Measurements from ENCODE around the gene MISP. TPM values are rescaled to one million over a fixed set of nuclear protein-coding genes. Genes with fewer than 3 reads are reported as not detected.

The MISP gene
- total and polyA plus RNA-seq, 9 of the 15 experiments (the other 6 are each of a cell fraction or from before 2014, with no cell fraction given): 0.04 to 0.29 (median 0.05) TPM; not detected in 5

GRCh38 chr19:791567-792305 lies 40.8 kb downstream of the MISP start (continued):
- no peak for TF ChIP-seq ZNF134 (CRISPR knock-in tag; conservative IDR thresholded peaks at IDR 0.05)
- TF ChIP-seq ARID2 (IDR thresholded peaks at IDR 0.05): no peak
- no peak for TF ChIP-seq ZNF764 (CRISPR knock-in tag; IDR thresholded peaks at IDR 0.05; ENCODE audit: low read depth)
- 0 out of 4 replicates have a peak, but pooled peaks of 1 of the 2 experiments have one; percentile 16 for TF ChIP-seq MLLT1 (IDR thresholded peaks at IDR 0.05)
- no peak for TF ChIP-seq ZNF655 (CRISPR knock-in tag; IDR thresholded peaks at IDR 0.05)
- no peak; the same call in 1 of the 2 replicates for TF ChIP-seq ZNF592 (IDR thresholded peaks at IDR 0.05)
- TF ChIP-seq ZFP91 (CRISPR knock-in tag; IDR thresholded peaks at IDR 0.05): no peak
- no peak for TF ChIP-seq CCAR2 (IDR thresholded peaks at IDR 0.05; ENCODE audit: low read depth, low read length)
- TF ChIP-seq LEF1 (IDR thresholded peaks at IDR 0.05): peak; percentile 22; the same call in 1 of the 2 replicates
- no peak for TF ChIP-seq NELFE (IDR thresholded peaks at IDR 0.05; ENCODE audit: insufficient read depth, insufficient read length)
- TF ChIP-seq MTA3 (IDR thresholded peaks at IDR 0.05; ENCODE audit: borderline replicate concordance): no peak; the same call in 1 of the 2 replicates
- TF ChIP-seq MYC (IDR thresholded peaks at IDR 0.05; ENCODE audit: low read depth, low read length): no peak
- TF ChIP-seq MYC (CRISPR knock-in tag; IDR thresholded peaks at IDR 0.05; ENCODE audit: borderline replicate concordance, low read depth): no peak
- no peak for TF ChIP-seq ZNF184 (CRISPR knock-in tag; IDR thresholded peaks at IDR 0.05)
- TF ChIP-seq EHMT2 (IDR thresholded peaks at IDR 0.05): no peak
- TF ChIP-seq ILF3 (IDR thresholded peaks at IDR 0.05; ENCODE audit: borderline replicate concordance): no peak
- 0 out of 2 replicates have a peak, but pooled peaks have one; percentile 63 for TF ChIP-seq ZBED1 (IDR thresholded peaks at IDR 0.05)
- TF ChIP-seq MTA1 (IDR thresholded peaks at IDR 0.05; ENCODE audit: borderline replicate concordance): no peak
- TF ChIP-seq GMEB1 (CRISPR knock-in tag; IDR thresholded peaks at IDR 0.05): no peak
